IPS-18c (cell line): ENCODE results near the gene PRKG1.
"Not testable (repeated sequence)": the region's sequence is repeated elsewhere in the genome, so short reads cannot be mapped to it uniquely, and the experiment has no call there.

Source experiments
- H3K4me3 ChIP-seq: 2 replicates; pipeline ENCODE4 v1.7.0; 2013; ENCODE audit warnings: low read depth, mild to moderate bottlenecking, low read length, moderate library complexity; ENCODE audit not compliant: insufficient read depth
- H3K9me3 ChIP-seq: one replicate; pipeline ENCODE4 v1.6.1; 2013; ENCODE audit warnings: mild to moderate bottlenecking, low read length, moderate library complexity; ENCODE audit not compliant: control insufficient read depth, insufficient read depth

Gene PRKG1

GRCh38 chr10:51269821-51270220 lies 195.5 kb downstream of the PRKG1 start:
- no peaks in the 10 kb centered on the region for H3K9me3 ChIP-seq

GRCh38 chr10:51270936-51271530 lies 196.7 kb downstream of the PRKG1 start:
- no peaks in the 10 kb centered on the region for H3K9me3 ChIP-seq
- H3K4me3 ChIP-seq: no peak overlapping the region

More at GRCh38 chr10:51269821-51270220, 195.5 kb downstream of the PRKG1 start:
- H3K4me3 ChIP-seq: no peak overlapping the region

DNA sequence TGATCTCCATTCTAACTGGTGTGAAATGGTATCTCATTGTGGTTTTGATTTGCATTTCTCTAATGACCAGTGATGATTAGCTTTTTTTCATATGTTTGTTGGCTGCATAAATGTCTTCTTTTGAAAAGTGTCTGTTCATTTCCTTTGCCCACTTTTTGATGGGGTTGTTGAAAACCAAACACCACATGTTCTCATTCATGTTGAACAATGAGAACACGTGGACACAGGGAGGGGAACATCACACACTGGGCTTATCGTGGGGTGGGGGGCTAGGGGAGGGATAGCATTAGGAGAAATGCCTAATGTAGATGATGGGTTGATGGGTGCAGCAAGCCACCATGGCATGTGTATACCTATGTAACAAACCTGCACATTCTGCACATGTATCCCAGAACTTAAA lies 197.8 kb downstream of the PRKG1 start:
- not testable (repeated sequence) for H3K4me3 ChIP-seq, H3K9me3 ChIP-seq

GRCh38 chr10:51272555-51272954 lies 198.3 kb downstream of the PRKG1 start:
- H3K9me3 ChIP-seq: no peaks in the 10 kb centered on the region
- H3K4me3 ChIP-seq: no peak overlapping the region

- no peak overlapping the region for H3K4me3 ChIP-seq
- no peaks in the 10 kb centered on the region for H3K9me3 ChIP-seq
Measured at GRCh38 chr10:51273574-51273973, 199.3 kb downstream of the PRKG1 start.

DNA sequence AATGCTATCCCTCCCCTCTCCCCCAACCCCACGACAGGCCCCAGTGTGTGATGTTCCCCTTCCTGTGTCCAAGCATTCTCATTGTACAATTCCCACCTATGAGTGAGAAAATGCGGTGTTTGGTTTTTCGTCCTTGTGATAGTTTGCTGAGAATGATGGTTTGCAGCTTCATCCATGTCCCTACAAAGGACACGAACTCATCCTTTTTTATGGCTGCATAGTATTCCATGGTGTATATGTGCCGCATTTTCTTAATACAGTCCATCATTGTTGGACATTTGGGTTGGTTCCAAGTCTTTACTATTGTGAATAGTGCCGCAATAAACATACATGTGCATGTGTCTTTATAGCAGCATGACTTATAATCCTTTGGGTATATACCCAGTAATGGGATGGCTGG lies 201.8 kb downstream of the PRKG1 start:
- H3K4me3 ChIP-seq, H3K9me3 ChIP-seq: not testable (repeated sequence)

DNA sequence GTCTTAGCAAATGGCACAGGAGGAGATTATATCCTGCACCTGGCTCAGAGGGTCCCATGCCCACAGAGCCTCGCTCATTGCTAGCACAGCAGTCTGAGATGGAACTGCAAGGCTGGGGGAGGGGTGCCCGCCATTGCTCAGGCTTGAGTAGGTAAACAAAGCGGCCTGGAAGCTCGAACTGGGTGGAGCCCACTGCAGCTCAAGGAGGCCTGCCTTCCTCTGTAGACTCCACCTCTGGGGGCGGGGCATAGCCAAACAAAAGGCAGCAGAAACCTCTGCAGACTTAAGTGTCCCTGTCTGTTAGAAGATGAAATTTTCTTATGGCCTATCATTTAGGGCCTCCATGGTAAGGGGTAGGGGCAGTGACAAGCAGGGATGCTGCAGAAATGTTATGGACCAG lies 207.1 kb downstream of the PRKG1 start:
- H3K4me3 ChIP-seq, H3K9me3 ChIP-seq: not testable (repeated sequence)

DNA sequence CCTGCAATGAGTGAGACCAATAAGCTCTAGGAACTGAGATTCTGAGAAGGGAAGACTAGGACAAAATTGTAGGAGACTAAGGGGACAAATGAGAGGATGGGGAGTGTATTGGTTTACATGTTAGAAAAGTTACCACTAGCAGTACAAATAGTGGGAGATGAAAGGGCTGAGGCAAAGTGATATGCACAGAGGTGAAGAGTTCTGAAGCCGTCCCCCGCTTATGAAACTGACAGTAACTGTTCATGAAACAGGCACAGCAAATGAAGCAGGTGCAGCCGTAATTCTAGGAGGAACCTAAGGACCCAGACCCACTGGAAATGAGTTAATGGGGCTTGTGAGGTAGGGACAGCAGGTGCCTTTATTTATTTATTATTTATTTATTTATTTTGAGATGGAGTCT lies 211.3 kb downstream of the PRKG1 start:
- Histone ChIP-seq H3K9me3 (no peaks in the 10 kb centered on the region), H3K4me3 (no peak overlapping the region)

GRCh38 chr10:51288511-51288910 lies 214.2 kb downstream of the PRKG1 start:
- Histone ChIP-seq H3K9me3 (no peaks in the 10 kb centered on the region), H3K4me3 (no peak overlapping the region)

GRCh38 chr10:51289519-51289918 lies 215.2 kb downstream of the PRKG1 start:
- H3K4me3 ChIP-seq: no peak overlapping the region
- H3K9me3 ChIP-seq: no peaks in the 10 kb centered on the region

GRCh38 chr10:51291961-51292360 lies 217.7 kb downstream of the PRKG1 start:
- Histone ChIP-seq H3K9me3 (no peaks in the 10 kb centered on the region), H3K4me3 (no peak overlapping the region)

DNA sequence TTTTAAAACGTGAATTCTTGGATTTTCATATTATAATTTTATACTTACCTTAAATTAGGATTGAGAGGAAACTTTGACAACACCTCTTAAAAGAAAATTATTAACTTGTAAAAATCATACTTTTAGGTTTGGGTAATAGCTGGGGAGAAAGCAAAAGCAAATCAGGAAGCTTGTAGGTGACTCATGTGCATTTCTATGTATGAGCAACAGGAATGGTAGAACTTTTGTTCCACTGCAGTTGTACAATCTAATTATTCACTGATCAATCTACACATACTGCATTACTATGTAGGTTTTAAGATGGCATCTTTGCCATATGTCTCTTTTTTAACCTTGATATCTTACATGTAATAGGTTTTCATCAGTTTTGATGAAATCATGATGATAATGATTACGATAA lies 223.2 kb downstream of the PRKG1 start:
- no peaks in the 10 kb centered on the region for H3K9me3 ChIP-seq
- H3K4me3 ChIP-seq: no peak overlapping the region

DNA sequence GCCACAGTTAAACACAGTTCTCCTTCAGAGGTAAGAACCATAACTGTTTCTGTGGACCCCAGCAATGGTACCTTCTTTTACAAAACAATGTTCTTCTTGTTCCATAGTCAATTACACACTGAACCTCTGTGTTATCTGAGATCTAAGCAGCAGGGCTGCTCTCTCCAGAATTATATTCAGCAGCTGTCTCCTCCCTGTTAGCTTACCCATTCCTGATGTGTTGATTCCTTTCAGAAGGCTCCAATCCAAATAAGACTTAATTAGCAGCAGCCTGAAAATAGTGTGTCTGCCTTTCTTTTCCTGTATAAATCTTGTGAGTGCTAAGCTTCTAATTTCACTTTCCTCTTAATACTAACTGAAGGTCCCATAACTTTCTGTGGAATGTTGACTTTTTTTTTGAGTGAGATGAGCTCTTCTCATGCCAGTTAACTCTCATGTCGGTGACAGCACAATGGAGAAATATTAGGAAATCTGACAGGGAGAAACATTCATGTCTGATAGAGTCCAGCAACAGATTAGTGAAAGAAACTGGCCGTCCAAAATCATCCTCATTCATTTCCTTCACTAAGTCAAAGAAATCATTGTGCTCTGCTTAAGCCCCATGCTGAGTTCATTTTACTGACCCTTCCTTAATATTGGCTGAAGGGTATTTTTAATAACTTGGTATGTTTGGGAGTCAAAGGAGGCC lies 226.5 kb downstream of the PRKG1 start:
- H3K9me3 ChIP-seq: no peaks in the 10 kb centered on the region
- no peak overlapping the region for H3K4me3 ChIP-seq

DNA sequence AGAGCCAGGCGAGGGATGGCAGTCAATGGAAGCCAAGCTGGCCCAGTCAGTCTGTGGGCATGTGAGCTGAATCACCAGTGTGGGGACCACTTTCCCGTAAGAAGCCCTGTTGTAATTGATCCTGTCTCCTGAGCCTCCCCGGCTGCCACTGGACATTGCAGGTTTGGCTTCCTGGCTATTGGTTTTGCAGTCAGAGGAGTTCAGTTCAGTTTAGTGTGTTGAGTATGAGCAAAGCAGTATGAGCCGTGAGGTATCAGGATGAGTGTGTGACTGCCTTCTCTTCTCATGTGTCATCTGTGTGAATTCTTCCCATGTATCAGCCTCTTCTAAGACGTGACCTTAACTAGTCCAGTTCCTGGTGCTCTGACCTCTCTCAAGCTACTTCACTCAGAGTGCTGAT lies 227.4 kb downstream of the PRKG1 start:
- H3K9me3 ChIP-seq: no peaks in the 10 kb centered on the region
- no peak overlapping the region for H3K4me3 ChIP-seq

DNA sequence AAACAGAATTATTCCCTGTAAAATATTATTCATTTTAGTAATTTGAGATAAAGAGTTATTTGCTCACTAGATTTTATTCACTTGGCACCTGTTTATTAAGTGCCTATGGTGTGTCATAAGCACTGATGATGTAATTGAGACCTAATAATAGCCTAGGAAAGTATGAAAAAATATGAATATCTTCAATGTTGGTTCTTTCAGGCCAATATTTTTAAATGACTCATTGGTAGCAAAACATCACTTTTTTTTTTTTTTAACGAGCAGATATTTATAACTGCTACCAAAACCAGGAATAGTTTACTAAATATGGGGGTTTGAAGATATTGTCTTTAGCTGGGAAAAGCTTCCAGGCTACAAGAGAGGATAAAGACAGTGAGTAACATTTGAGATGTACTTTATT lies 228.0 kb downstream of the PRKG1 start:
- Histone ChIP-seq H3K9me3 (no peaks in the 10 kb centered on the region), H3K4me3 (no peak overlapping the region)

- Histone ChIP-seq H3K4me3 (no peak overlapping the region), H3K9me3 (no peaks in the 10 kb centered on the region)
Measured at GRCh38 chr10:51308116-51308515, 233.8 kb downstream of the PRKG1 start.

GRCh38 chr10:51311228-51311627 lies 236.9 kb downstream of the PRKG1 start:
- H3K4me3 ChIP-seq: no peak overlapping the region
- no peaks in the 10 kb centered on the region for H3K9me3 ChIP-seq

- no peak overlapping the region for H3K4me3 ChIP-seq
Measured at GRCh38 chr10:51312817-51313216, 238.5 kb downstream of the PRKG1 start.

GRCh38 chr10:51313251-51313650 lies 239.0 kb downstream of the PRKG1 start:
- H3K4me3 ChIP-seq: no peak overlapping the region
- no peaks in the 10 kb centered on the region for H3K9me3 ChIP-seq

More at GRCh38 chr10:51312817-51313216, 238.5 kb downstream of the PRKG1 start:
- H3K9me3 ChIP-seq: no peaks in the 10 kb centered on the region
